ENCODE measurements around the gene ATP6V0D1.

ATP6V0D1 gene

DNA sequence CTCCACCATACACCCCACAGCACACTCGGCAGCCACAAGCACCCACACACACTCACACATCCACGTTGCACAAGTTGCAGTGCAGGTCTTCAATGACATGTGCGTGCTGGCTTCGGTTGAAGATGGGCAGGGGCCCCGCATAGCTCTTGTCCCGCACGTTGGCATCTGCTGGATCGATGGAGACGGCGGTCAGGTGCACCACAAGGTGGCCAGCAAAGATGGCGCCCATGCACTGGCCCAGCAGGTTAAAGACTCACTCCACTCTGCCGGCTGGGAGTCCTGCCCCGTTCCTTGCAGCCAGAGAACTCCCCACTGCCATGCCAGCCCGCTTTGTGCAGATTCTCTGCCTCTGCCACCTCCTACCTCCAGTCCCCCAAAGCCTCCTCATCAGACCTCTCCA, 80.1 kb downstream of the ATP6V0D1 start:
- no peak for DNase-seq

DNA sequence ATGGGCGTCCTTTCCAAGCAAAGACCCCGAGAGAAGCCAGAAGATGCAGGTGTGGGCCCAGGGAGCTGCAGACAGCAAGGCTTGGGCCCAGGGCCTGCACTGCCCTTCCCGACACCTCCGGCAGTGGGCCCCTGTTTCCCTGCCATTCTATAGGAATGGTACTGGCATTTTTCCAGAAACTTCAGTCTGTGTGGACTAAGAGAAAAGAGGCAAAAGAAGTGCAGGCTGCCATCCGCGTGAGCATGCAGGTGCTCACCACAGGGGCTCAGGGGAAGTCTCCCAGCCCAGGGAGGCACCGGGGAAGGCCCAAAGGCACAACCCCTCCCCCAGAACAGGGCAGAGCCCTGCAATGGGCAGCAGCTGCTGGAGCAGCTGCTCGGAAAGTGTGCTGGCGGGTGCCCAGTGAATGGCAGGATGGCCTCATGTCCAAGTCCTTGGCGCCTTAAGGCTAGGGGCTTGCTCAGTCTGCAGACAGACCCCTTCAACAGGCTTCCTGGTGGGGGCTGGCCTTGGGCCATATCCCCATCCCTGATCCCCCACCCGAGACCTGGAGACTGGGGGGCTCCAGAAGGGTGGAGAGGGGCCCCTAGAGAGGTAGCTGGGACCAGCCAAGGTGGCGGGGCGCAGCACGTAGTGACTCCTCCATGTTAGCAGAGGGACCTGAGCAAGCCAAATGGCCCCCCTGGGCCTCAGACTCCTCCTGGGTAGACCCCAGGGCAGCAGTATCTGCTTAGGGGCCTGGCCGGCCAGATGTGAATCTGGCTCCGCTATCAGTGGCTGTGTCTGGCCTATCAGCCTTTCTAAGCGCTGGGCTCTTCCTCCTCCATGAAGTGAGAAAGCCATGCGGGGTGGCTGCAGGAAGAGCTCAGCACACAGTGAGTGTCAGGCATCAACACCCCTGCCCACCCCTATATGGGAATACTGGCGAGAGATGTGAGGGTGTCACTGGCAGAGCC, 80.9 kb downstream of the ATP6V0D1 start:
- DNase-seq: no peak

DNA sequence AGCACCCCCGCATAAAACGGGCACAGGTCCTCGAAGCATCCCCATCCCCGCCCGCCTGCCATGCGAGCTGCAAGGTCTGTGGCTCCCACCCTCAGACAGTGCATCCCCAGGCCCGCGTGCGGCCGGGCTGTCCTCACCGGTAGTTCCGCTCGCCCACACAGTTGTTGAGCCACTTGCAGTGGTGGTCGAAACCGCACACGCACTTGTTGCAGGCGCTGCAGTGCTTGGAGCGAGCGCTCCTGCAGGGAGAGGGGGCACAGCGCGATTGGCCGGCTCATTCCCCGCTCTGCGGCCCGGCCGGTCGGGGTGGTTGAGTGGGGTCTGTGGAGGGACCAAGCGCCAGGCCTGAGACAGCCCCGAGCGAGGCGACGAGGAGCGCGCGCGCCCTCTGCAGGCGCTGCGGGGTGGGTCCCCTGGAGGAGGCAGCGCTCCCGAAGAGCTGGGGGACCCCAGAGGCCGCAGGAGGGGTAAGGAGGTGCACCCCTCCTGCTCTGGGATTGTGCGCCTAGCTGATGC, 81.7 kb downstream of the ATP6V0D1 start:
- DNase-seq: peak; percentile 41 to 62

DNA sequence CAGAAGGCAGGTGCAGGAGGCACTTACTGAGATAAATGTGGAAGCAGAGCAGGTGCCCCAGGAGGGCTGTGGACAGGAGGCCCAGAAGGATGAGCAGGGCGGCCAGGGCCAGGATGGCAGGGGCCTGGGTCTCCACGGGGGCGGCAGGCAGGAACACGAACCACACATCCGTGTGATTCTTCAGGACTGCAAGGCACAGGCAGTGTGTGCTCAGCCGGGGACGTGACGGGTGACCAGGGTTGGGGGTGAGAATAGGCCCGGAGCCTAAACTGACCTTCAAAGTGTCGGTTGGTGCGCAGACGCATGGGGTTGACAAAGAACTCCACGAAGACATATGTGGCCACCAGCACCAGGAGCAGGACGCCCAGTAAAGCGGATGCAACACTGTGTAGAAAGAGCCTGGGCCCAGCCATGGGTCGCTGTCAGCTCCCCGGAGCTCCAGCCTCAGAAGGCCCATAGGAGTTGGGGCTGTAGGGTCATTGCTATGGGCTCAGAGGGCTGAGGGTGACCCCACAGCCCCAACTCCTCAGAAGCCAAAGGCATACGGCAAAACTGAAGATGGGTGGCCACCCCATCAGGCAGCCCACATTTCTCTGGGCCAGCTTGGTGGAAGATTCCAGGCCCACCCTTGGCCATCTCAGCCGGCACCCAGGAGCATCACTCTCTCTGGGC, 82.3 kb downstream of the ATP6V0D1 start:
- no peak for DNase-seq

DNA sequence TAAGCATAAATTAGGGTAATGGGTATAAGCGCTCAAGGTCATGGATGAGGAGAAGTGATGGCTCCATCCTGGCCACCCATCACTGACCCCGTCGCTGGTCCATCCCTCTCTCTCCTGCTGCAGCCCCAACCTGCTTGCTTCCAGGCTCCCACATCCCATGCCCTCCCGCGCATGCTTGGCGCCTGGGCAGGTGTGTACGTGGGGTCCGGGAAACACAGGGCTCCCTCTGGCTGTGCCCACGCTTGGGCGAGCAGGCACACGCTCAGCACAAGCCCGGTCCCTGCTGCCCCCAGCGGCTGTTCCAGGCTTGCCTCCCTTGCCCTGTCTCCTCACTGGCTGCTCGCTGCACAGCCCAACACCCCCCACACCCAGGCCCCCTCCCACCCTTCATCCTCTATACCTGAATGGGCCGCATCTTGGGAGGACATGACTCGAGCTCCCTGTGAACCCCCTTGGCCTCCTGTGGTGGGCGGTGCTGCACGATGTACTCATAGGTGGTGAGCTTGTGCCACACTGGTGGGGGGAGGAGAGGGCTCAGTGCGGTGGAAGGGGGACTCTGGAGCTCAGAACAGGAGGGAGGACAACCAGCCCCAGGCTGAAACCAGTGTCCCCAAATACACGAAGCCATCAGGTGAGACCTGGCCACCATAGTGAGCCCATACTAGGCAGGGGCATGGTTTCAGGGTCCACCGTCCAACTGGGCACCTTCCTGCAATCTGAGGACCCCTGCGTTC, 83.0 kb downstream of the ATP6V0D1 start:
- no peak for DNase-seq

DNA sequence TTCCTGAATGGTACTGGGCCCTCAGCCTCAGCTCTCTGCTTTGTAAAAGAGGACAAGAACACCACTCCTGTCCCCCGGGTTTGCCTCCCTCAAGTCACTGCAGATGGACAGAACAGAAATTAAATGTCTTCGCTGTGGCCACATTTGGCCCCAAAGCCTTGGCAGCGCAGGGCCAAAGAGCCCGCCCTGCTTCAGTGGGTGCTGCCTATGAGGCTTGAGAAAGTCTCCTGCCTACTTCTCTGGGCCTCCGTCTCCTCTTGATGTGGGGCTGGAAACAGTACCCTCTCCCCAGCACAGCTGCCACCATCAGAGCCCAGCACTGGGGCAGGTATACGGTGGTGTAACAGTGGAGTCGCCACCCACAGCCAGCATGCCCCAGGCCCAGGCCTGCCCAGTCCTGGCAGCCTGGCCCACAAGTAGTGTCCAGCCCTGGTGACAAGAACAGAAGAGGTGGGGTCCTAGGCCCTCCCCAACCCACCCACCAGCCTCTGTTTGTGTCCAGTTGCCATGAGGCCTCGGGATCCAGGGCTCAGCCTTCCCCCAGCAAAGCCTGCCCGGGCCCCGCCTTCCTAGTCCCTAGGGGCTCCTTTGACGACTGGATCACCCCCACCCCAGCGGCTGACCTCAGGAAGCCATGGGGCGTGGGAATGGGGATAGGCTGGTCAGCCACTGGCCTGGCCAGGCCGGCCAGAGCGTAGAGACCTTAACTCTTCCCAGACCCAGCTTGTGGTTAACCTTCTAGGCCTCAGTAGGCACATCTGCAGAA, 83.7 kb downstream of the ATP6V0D1 start:
- DNase-seq: no peak

DNA sequence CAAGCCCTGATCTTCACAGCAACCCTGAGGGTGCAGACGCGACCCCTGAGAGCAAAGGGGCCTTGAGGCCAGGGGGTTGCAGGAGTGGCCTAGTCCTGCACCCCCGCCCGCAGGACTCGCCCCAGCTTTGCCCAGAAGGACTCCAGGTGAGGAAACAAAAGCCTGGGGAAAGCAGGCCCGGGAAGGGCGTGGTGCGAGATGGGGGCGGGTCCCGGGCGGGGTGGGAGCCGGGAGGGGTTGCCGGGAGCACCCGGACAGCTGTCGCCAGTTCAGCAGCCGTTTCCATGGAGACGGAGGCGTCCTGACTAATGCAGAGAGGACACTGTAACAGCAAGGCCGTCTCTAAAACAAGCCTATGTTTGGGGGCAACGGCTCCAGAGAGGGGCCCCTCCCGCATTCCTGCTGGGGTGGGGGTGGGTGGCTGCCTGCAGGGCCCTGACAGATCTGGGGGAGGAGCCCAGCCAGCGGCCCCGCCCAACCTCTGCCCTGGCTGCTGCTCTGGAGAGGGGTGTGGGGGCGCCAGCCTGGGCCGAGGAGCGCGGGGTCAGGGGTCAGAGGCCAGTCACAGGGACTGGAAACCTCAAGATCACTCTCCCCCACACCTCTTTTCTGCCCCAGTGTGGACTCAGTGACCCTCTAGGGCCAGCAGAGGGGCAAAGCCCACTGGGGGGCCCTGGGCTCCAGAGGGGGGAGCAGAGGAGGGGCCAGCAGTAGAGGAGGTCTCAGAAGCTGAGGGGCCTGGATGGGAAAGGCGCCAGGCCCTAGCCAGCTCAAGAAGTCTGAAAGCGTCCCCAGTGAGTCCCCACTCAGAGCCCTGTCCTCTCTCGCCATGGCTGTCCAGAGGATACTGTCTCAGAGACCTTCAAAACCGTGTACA, 84.6 kb downstream of the ATP6V0D1 start:
- DNase-seq: no peak

DNA sequence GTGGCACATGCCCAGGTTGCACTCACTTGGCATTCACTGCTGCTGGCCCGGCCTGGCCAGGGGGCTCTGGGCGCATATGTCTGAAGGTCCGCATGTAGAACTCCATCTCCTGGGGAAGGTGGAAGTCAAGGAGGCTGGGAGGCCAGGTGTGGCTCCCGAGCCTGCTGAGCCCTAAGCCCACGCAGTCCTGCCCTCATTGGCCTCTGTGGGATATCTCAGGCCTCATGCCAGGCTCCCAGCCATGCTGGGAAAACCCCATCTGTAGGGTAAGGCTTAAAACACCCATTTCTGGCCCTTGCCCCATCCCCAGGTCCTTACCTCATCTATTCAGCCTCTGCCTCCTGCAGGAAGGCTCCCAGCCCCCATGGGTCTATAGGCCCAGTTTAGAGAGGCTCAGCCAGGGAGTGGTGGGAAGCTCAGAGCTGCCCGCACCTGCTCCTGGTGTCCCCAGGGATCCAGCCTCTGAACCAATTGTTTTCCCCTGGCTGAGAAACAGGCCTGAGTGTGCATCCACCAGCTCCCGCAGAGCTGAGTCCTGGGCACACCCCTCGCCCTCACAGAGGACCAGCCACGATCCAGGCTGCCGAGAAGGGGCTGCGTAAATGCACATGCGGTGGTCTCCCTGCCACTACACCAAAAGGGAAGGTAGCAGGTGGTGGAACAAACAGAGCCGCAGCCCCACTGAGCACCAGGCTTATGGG, 85.3 kb downstream of the ATP6V0D1 start:
- no peak for DNase-seq

DNA sequence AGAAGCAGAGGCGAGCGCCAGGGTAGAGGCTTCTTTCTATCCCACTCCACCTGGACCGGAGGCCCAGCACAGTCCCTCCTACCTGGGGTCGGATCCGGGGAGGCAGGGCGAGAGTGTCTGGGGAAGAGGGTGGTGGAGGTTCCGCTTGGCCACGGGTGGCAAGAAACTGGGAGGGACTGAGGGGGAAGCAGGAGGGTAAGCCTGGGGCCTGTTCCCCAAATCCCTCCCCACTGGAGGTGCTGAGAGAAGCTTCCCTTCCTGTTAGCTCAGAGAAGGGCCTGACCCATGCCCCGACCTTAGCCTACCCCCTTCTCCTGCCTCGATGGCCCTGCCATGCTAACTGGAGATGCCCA, 85.9 kb downstream of the ATP6V0D1 start:
- no peak for DNase-seq

DNA sequence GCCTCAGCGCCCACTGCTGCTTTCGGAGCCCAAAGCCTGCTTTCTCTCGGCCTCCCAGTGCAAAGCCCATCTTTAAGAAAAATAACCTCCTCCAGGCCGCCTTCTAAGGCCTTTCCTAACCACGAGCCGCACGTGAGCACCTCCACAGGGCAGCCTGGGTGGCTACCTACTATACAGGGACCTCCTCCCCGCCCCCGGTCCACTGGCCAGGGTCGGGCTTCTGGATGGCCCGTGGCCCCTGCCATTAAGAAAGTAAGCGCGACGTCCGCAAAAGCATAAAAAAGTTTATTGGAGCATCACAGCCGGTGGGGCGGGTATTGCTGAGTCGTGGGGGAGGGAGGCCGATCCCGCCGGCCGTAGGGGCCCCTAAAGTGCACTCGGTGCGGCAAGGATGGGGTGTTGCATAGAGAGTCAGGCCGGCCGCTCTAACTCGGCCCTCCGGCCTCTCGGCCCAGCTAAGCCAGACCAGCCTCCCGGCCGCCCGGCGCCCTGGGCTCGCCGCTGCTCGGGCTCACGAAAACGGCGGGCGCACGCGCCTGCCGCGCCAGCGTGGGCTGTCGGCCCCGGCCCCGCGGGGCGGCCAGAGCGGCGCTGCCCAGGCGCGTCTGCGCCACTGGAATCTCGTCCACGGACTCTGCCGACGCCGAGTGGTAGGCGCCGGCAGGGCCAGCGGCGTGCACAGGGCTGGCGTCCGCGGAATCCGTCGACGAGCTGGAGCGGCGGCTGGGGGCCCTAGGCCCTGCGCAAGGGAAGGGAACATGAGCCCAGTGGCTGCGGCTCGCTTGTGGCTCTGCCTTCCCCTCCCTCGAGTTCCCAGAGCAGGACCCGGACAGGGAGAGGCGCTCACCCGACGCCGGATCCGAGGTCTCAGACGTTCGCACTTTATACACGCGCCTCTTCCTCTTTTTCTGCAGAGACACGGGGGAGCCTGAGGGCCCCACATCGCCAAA, 86.5 kb downstream of the ATP6V0D1 start:
- no peak for DNase-seq

DNA sequence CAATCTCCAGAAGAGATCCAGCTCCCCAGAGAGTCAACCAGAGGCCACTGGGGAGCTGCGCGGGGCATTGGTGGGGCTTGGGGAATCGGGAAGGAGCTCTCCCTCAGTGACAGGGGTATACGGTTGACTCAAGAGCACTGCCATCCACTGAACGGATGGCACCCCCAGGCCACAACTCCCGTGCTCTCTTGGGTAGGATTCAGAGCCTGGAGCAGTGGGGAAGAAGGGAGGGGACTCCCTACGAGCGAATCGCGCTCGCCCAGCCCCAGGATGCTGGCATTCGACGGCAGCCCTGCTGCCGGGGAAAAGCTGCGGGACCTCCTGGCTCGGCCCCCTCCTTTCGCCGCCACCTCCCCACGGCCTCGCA, 87.2 kb downstream of the ATP6V0D1 start:
- no peak for DNase-seq

DNA sequence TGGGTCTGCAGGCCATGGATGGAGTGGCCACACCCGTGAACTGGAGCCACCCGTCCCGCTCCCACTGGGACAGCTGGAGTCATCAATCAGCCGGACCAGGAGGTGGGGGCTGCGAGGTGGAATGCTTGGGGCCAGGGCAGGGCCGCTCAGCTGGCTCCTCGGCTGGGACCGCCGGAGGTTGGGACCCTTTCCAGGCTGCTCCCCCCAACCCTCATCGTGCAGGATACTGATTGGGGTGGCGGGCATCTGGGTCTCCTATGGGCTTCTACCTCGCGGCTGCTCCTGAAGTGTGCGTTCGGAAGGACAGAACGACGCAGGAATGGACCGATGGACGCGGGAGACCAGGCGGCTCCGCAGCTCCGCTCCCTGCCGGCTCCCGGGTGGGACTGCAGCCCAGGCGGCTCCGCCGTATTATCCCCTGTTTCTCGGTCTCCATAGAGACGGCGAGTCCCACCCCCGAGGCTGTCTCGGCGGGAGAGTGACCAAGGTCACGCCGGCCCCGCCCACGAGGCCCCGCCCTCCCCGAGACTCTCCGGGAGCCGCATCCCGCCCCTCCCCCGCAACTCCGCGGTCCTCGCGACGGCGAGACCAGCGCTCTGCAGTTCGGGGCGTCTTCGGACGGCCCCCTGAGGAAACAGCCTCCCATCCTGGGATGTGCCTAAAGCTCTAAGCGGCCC, 87.7 kb downstream of the ATP6V0D1 start, which contains the start of gene TPPP3:
Gene TPPP3 (minus strand): TSS at position 388 of the 677 bp plus-strand sequence. CDS start 2,387 bp downstream, outside the sequence.
- DNase-seq: peak in 1 of 2 donors; percentile 36

DNA sequence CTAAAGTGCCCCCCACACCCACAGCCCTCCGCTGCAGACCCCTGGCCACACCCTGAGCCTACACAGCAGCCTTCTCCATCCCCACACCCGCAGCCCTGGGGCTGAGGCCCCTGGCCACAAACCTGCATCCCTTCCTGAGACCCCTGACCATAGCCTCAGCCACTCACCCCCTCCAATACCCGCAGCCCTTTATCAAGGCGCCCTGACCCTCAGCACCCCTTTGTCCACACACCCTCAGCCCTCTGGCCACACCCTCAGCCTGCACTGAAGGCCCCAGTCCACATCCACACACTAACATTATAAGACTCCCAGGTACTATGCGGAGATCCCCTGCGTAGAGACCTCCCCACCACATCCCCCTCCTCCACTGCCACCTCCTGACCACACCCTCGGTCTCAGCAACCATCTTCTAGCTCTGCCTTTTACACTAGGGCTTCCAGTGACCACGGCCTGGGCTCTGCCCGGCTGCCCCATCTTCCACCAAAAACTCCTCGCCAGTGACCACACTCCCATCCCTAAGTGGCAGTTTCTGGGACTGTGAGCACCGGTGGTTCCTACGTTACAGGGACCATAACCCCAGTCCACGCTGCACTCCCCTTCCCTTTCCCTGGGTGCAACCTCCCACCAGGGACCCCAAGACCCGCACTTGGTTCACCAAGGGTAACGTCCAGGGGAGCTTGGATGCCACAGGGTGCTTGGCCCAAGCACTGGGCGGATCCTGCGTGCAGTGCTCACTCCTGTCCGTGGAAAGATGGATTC, 88.5 kb downstream of the ATP6V0D1 start:
- DNase-seq: no peak

DNA sequence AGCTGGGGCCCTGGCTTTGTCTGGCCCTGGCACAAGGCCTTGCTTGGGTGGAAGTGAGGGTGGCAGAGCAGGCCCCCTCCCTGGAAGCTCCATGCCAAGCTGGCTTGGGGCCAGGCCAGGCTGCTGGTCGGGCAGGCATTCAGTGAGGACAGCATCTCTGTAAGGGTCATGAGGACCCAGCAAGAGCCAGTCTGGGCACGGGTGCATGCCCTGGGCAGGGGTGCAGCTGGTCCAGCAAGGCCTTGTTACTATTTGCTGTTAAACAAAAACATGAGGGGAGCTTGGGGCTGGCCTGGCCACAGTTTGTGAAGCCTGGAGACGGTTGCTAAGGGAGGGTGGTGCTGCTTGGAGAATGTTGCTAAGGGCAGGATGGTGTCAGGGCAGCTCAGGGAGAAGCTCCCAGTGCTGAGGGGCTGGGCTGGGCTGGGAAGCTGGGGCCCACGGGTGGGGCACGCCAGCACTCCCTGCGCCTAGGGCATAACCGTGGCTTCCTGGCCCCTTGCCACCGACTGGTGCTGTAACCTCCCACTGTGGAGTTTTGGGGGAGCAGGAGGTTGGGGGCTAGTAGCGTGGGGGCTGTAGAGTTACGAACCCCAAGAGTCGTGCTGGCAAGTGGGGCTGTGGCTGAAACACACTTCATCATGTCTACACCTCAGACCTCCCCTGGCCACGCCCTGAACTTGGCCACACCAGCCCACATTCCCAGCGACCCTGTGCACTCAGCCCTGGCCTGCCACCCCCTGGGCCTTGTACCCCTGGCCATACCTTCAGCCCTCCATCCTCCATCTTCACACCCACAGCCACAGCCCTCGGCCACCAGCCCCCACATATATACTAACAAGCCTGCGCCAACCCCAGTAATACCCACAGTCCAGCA, 89.3 kb downstream of the ATP6V0D1 start:
- DNase-seq: no peak

DNA sequence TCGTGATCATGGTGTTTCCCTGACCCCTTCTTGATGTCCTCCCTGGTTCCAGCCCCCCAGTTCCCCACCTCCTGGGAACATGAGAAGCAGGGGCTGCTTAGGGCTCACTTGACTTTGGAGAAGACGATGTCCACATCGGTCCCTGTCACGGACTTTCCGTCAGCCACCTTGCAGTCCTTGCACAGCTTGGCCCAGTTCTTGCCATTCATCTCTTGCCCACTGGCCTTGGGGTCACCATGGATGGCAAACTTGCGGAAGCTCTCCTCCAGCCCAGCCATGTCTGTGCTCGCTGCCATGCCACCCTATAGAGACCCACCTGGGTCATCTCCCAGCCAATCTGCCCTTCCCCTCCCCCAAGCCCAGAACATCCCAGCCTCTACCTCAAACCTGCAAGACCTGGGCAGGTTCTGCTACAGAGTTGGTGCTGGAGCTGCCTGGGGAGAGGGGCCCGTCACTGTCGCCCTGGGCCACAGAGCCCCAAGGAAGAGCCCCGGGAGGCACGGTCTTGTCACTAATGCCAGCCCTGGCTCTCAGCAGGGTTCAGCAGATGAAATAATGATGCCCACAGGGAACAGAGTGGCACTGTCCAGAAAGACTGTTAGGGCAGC, 90.0 kb downstream of the ATP6V0D1 start:
- DNase-seq: no peak
